Fibroblast of lung (primary cell): ENCODE results near the gene PDILT.

Experiments used
- EZH2 ChIP-seq: IDR thresholded peaks from 2 replicates; pipeline ENCODE4 v1.5.1; 2012; ENCODE audit warnings: low read length, control low read depth, mild to moderate bottlenecking; ENCODE audit errors: missing control alignments
- TF ChIP-seq, protein P1 (sequence below), 2 donors: IDR thresholded peaks in 1 of 2; conservative IDR thresholded peaks in 1 of 2; 1 replicate in 1 of 2; 2 replicates in 1 of 2; pipeline ENCODE4 v1.5.1; 2011 to 2012; ENCODE audit warnings: low read length in 2 of 2, control low read depth in 1 of 2, inconsistent platforms in 1 of 2, low read depth in 1 of 2, mild to moderate bottlenecking in 1 of 2

DNA sequence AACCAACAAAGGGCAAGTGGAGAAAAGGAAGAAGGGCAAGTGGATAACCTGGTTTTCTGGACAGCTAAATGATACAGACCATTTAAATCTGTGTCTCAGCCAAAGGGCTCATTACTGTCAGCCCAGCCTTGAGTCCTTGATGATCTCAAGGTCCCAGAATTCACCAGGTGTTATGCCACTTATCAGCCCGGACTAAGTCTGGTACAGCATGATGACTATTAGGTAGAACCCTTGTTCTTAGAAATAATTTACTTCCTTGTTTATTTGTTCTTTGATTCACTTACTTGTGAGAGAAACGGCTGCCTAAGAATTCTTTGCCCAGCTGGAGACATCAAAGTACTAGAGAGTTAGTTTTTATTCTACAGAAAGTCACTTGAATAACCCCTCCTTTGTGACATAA is 3.5 kb downstream of the PDILT start:
- TF ChIP-seq, protein P1, sequence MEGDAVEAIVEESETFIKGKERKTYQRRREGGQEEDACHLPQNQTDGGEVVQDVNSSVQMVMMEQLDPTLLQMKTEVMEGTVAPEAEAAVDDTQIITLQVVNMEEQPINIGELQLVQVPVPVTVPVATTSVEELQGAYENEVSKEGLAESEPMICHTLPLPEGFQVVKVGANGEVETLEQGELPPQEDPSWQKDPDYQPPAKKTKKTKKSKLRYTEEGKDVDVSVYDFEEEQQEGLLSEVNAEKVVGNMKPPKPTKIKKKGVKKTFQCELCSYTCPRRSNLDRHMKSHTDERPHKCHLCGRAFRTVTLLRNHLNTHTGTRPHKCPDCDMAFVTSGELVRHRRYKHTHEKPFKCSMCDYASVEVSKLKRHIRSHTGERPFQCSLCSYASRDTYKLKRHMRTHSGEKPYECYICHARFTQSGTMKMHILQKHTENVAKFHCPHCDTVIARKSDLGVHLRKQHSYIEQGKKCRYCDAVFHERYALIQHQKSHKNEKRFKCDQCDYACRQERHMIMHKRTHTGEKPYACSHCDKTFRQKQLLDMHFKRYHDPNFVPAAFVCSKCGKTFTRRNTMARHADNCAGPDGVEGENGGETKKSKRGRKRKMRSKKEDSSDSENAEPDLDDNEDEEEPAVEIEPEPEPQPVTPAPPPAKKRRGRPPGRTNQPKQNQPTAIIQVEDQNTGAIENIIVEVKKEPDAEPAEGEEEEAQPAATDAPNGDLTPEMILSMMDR (conservative IDR thresholded peaks at IDR 0.05 in 1 of 2, IDR thresholded peaks at IDR 0.05 in 1 of 2; ENCODE audit: low read depth in 1 of 2, low read length in 2 of 2), result no peak
- no peak for TF ChIP-seq EZH2
